ENCODE results near the gene LMBRD1.

Gene LMBRD1

DNA sequence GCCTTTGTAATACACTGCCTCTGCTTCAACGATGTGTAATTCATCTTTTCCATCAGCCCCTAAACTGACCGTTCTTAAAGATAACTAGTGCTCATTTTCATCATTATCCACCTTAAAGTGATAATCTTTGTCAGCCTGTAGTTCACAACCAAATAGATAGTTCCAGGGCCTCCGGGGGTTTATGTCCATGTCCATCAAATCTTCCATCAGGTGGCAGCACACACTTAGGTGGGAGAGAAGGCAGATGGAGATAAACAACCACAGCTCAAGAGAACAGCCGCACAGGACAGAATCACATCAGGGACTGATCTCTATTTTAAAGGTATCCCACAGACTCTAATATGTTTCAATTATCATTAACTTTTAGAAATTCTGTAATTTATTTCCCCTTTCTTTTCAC, 90.9 kb downstream of the LMBRD1 start:
- no peak for TF ChIP-seq ARNTL (CRISPR knock-in tag; IDR thresholded peaks at IDR 0.05; ENCODE audit: borderline replicate concordance, low read depth)
- no peak for TF ChIP-seq ZFP3 (CRISPR knock-in tag; IDR thresholded peaks at IDR 0.05)
- TF ChIP-seq, protein P1, sequence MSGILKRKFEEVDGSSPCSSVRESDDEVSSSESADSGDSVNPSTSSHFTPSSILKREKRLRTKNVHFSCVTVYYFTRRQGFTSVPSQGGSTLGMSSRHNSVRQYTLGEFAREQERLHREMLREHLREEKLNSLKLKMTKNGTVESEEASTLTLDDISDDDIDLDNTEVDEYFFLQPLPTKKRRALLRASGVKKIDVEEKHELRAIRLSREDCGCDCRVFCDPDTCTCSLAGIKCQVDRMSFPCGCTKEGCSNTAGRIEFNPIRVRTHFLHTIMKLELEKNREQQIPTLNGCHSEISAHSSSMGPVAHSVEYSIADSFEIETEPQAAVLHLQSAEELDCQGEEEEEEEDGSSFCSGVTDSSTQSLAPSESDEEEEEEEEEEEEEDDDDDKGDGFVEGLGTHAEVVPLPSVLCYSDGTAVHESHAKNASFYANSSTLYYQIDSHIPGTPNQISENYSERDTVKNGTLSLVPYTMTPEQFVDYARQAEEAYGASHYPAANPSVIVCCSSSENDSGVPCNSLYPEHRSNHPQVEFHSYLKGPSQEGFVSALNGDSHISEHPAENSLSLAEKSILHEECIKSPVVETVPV (CRISPR knock-in tag; IDR thresholded peaks at IDR 0.05): no peak
- no peak for ATAC-seq

DNA sequence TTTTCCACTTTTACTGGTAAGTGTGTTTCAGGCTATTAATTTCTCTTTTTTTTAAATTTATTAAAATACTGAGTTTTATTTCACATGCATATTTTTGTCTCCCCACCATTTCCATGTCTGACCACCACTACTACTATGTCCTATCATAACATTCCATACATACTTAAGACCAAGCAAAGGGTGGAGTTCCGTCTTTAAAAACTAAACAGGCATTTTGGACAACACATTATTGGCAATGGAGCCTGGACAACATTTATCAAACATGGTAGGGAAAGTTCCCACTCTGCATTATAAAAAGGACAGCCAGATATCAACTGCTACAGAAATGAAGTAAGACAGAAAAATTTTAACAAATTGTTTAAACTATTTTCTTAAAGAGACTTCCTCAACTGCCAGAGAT, 91.9 kb downstream of the LMBRD1 start:
- no peak for TF ChIP-seq SNAI2 (CRISPR knock-in tag; IDR thresholded peaks at IDR 0.05)
- TF ChIP-seq, protein P1 (CRISPR knock-in tag; IDR thresholded peaks at IDR 0.05): no peak
- TF ChIP-seq ZNF8 (CRISPR knock-in tag; IDR thresholded peaks at IDR 0.05): no peak
- TF ChIP-seq, protein P2, sequence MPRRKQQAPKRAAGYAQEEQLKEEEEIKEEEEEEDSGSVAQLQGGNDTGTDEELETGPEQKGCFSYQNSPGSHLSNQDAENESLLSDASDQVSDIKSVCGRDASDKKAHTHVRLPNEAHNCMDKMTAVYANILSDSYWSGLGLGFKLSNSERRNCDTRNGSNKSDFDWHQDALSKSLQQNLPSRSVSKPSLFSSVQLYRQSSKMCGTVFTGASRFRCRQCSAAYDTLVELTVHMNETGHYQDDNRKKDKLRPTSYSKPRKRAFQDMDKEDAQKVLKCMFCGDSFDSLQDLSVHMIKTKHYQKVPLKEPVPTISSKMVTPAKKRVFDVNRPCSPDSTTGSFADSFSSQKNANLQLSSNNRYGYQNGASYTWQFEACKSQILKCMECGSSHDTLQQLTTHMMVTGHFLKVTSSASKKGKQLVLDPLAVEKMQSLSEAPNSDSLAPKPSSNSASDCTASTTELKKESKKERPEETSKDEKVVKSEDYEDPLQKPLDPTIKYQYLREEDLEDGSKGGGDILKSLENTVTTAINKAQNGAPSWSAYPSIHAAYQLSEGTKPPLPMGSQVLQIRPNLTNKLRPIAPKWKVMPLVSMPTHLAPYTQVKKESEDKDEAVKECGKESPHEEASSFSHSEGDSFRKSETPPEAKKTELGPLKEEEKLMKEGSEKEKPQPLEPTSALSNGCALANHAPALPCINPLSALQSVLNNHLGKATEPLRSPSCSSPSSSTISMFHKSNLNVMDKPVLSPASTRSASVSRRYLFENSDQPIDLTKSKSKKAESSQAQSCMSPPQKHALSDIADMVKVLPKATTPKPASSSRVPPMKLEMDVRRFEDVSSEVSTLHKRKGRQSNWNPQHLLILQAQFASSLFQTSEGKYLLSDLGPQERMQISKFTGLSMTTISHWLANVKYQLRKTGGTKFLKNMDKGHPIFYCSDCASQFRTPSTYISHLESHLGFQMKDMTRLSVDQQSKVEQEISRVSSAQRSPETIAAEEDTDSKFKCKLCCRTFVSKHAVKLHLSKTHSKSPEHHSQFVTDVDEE (CRISPR knock-in tag; IDR thresholded peaks at IDR 0.05): no peak
- no peak for TF ChIP-seq GLIS3 (CRISPR knock-in tag; IDR thresholded peaks at IDR 0.05)
- no peak for TF ChIP-seq CSDC2 (CRISPR knock-in tag; IDR thresholded peaks at IDR 0.05)
- no peak for TF ChIP-seq ZC3H10 (CRISPR knock-in tag; IDR thresholded peaks at IDR 0.05)
- TF ChIP-seq, protein P3, sequence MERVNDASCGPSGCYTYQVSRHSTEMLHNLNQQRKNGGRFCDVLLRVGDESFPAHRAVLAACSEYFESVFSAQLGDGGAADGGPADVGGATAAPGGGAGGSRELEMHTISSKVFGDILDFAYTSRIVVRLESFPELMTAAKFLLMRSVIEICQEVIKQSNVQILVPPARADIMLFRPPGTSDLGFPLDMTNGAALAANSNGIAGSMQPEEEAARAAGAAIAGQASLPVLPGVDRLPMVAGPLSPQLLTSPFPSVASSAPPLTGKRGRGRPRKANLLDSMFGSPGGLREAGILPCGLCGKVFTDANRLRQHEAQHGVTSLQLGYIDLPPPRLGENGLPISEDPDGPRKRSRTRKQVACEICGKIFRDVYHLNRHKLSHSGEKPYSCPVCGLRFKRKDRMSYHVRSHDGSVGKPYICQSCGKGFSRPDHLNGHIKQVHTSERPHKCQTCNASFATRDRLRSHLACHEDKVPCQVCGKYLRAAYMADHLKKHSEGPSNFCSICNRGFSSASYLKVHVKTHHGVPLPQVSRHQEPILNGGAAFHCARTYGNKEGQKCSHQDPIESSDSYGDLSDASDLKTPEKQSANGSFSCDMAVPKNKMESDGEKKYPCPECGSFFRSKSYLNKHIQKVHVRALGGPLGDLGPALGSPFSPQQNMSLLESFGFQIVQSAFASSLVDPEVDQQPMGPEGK (CRISPR knock-in tag; IDR thresholded peaks at IDR 0.05; ENCODE audit: borderline replicate concordance): no peak
- no peak for TF ChIP-seq PPARA (CRISPR knock-in tag; IDR thresholded peaks at IDR 0.05; ENCODE audit: borderline replicate concordance)
- TF ChIP-seq OSR1 (CRISPR knock-in tag; IDR thresholded peaks at IDR 0.05): no peak
- TF ChIP-seq ARNTL (CRISPR knock-in tag; IDR thresholded peaks at IDR 0.05; ENCODE audit: borderline replicate concordance, low read depth): no peak
- TF ChIP-seq RARB (CRISPR knock-in tag; IDR thresholded peaks at IDR 0.05): no peak
- TF ChIP-seq ZNF565 (CRISPR knock-in tag; conservative IDR thresholded peaks at IDR 0.05; ENCODE audit: low read depth): no peak
- no peak for TF ChIP-seq ZNF70 (CRISPR knock-in tag; IDR thresholded peaks at IDR 0.05)
- no peak for TF ChIP-seq TCF4 (CRISPR knock-in tag; IDR thresholded peaks at IDR 0.05; ENCODE audit: borderline replicate concordance)
- no peak for TF ChIP-seq ZFP30 (CRISPR knock-in tag; IDR thresholded peaks at IDR 0.05)
- no peak for ATAC-seq

DNA sequence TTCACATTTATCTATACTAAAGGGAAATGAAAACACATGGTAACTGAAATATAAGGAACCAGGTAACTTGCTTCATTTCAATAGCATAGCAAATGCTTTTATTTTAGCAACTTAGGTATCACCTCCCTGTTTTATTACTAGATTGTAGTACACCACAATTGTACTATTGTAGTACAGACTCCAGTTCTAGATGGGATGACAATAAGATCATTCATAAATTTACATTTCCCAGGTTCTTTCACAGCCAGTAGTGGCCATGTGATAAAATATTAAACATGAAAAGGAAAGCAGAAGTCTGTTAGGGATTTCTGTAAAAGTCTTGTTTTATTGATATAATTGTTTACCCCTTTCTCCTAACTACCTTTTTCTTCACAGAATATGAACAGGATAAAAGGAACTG, 97.2 kb downstream of the LMBRD1 start:
- no peak for ATAC-seq

DNA sequence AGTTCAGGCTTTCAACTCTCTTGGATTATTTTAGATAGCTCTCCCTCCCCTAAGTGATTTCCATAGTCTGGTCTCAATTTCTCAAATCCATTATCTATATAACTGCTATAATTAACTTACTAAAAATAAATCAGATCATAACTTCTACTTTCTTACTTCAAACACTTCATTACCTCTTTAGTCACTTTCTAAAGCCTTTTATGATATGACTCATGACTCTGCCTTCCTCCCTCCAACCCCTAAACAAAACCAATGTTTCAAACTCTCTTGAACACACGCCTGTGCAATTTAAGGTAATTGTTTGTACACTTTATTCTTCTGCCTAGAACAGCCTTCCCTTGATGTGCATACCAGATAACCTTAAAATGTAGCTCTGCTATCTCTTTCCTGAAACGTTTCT, 100.5 kb downstream of the LMBRD1 start:
- TF ChIP-seq ISL1 (CRISPR knock-in tag; IDR thresholded peaks at IDR 0.05) (peak; percentile 77), ZNF565 (CRISPR knock-in tag; conservative IDR thresholded peaks at IDR 0.05; ENCODE audit: low read depth) (no peak)
- no peak for ATAC-seq

More for the DNA sequence above, 97.2 kb downstream of the LMBRD1 start:
- TF ChIP-seq, protein P4, sequence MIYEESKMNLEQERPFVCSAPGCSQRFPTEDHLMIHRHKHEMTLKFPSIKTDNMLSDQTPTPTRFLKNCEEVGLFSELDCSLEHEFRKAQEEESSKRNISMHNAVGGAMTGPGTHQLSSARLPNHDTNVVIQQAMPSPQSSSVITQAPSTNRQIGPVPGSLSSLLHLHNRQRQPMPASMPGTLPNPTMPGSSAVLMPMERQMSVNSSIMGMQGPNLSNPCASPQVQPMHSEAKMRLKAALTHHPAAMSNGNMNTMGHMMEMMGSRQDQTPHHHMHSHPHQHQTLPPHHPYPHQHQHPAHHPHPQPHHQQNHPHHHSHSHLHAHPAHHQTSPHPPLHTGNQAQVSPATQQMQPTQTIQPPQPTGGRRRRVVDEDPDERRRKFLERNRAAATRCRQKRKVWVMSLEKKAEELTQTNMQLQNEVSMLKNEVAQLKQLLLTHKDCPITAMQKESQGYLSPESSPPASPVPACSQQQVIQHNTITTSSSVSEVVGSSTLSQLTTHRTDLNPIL (CRISPR knock-in tag; IDR thresholded peaks at IDR 0.05; ENCODE audit: low read depth): no peak

All from SK-N-SH treated with all-trans-retinoic acid at 6 μM for 48 hours (cell line).